Left lung (tissue), 10 donors: ENCODE results near the gene WWOX. TPM values are rescaled to one million over a fixed set of nuclear protein-coding genes. Genes with fewer than 3 reads are reported as not detected.

ENCODE experiments used
- ATAC-seq: fragments of 200-7000 bp; cut with Tn5 transposase; one replicate; pipeline ENCODE4 v1.9.1; 2020; ENCODE audit warnings: moderate library complexity
- DNase-seq, 4 donors: peaks; one replicate each; pipeline ENCODE4 v3.0.0-alpha.2; 2013 to 2020
- H3K27ac ChIP-seq, 2 donors: fragments of 200-600 bp; sonication (generic) in 1 of 2; one replicate each; pipeline versions ENCODE4 v1.5.0 to v1.8.0; 2020 to 2021
- H3K27me3 ChIP-seq, 2 donors: fragments of 200-600 bp; sonication (generic) in 1 of 2; one replicate each; pipeline versions ENCODE4 v1.5.0 to v1.8.0; 2020 to 2021
- H3K36me3 ChIP-seq, 2 donors: fragments of 200-600 bp; sonication (generic) in 1 of 2; one replicate each; pipeline versions ENCODE4 v1.5.0 to v1.8.0; 2020 to 2021
- H3K4me1 ChIP-seq, 2 donors: fragments of 200-600 bp; one replicate each; pipeline ENCODE4 v1.8.0; 2021
- H3K4me3 ChIP-seq, 2 donors: fragments of 200-600 bp; sonication (generic) in 1 of 2; one replicate each; pipeline versions ENCODE4 v1.5.0 to v1.8.0; 2020 to 2021; ENCODE audit warnings: mild to moderate bottlenecking in 1 of 2
- H3K9me3 ChIP-seq, 2 donors: fragments of 200-600 bp; sonication (generic) in 1 of 2; one replicate each; pipeline versions ENCODE4 v1.5.0 to v1.8.0; 2020 to 2021
- CTCF ChIP-seq, 2 donors: fragments of 200-600 bp; sonication (generic) in 1 of 2; IDR thresholded peaks; one replicate each; pipeline versions ENCODE4 v1.5.0 to v1.8.0; 2021; ENCODE audit warnings: antibody characterized with exemption in 2 of 2
- intact Hi-C, 2 donors: fragments of 100-400 bp; cut with DNase I; formaldehyde crosslinking; loops; one replicate each; pipeline versions ENCODE4 v1.11.2 to v1.14.2; 2022
- polyA plus RNA-seq, 6 donors: library from polyadenylated mRNA; unstranded; fragments of 120-200 nt; gene quantifications; one replicate each; pipeline ENCODE4 v1.2.1, GENCODE V29; 2013; ENCODE audit not compliant: insufficient read length in 6 of 6
- total RNA-seq, 2 donors: library from RNA; stranded (reverse); fragmentation: NEBNext Ultra II Directional; extraction: Animal tissue kit (Norgen Biotek cat#: 25700); gene quantifications; one replicate each; pipeline ENCODE4 v1.2.1, GENCODE V29; 2021
- donor health status: DM: no; HTN: yes; CAD: no.
- donor health status: DM: no; HTN: no; CAD: no.

Gene WWOX
- total and polyA plus RNA-seq, 8 donors: 17.2 to 40.3 (median 30.8) TPM

DNA sequence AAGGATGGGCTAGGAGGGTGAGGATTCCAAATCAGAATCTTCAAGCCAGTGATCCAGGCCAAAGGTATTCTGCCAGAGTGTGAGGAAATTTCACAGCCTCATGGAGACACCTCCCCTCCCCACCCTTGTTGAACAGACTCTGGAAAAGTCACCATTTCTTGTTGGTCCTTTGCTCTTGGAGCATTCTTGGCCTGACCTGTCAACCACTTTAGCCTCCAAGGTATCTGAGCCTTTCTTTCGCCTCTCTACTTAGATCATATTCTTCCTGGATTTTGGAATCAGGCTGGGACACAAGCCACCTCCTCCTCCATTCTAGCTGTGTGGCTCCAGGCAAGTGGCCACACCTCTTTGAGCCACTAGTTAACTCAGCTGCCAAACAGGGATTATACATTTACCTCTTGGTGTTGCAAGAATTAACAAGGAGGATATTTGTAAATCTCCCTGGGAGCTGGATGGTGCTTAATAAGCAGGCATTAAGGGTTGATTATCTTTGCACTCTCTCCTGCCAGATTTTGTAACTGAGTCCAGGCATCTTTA, 193.5 kb downstream of the WWOX start:
- TF ChIP-seq CTCF (IDR thresholded peaks at IDR 0.05): no peak
- H3K9me3 ChIP-seq: no peaks in the 10 kb centered on the region
- intact Hi-C loops: no loop called here

DNA sequence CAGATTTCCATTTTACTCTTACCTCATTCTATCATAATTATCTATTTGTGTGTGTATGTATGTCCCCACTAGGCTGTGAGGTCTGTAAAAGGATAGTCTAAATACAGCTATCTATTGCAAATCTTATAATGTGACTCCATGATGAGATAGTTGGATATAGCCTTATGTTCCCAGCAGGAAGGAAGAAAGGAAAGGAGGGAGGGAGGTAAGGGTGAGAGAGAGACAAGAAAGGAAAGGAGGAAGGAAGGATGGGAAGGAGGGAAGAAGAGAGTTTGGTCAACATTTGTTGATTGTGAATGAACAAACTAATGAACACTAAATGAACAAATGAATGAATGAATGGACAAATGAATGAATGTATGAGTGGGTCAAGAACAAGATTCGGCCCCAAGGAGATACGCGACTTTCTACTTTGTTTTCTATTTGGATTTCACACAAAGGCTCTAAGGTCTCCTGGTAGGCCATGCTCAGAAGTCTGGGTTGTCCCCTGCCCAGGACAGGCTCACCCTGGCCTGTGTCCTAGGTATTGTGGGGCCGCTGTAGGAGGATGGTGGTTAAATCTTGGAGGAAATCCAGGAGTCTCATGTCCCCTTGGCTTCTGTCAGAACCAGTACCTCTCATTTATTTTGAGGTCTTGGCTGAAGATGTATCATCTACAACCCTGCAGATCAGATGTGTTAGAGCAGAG, 195.2 kb downstream of the WWOX start:
- H3K9me3 ChIP-seq: no peaks in the 10 kb centered on the region
- H3K27me3 ChIP-seq: no peaks in the 10 kb centered on the region
- DNase-seq (no peak), ATAC-seq (no peak)
- no peak overlapping the region for H3K4me3 ChIP-seq
- H3K4me1 ChIP-seq: peaks cover 3 to 13% of the 10 kb centered on the region in 2 donors
- TF ChIP-seq CTCF (IDR thresholded peaks at IDR 0.05): no peak
- intact Hi-C loops: no loop called here
- H3K36me3 ChIP-seq: no peaks in the 10 kb centered on the region
- H3K27ac ChIP-seq: no peak overlapping the region

More for the DNA sequence above, 193.5 kb downstream of the WWOX start:
- peak in 1 of 4 donors; percentile 54 for DNase-seq
- Histone ChIP-seq H3K27me3 (no peaks in the 10 kb centered on the region), H3K4me3 (no peak overlapping the region), H3K4me1 (peaks cover 3 to 13% of the 10 kb centered on the region in 2 donors), H3K36me3 (no peaks in the 10 kb centered on the region), H3K27ac (no peak overlapping the region)
- peak; percentile 83 for ATAC-seq

DNA sequence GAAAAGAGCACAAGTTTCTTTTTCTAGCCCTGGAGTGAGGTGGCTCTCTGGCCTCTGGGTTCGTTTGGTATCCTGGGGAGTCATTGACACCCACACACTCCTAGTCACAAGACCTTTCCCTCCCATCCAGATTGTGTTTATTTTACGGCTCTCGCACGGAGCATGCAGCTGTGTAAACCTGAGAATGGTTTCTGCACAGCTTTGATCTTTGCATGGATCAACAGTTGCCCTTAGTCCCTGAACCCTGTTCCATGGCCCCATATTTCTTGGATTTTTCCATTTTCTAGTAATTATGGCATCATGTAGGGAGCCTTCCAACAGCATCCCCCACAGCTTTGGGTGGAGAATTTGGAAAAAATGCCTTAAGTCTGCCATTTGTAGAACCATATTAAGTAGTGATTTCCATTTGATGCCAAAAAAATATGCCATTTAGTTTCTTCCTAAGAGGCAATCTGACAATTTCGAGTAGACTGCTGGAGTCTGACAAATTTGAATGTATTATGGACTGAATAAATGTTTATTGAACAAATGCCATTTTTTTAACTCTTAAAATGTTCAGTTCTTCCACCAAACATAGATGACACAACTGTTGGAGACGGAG, 197.7 kb downstream of the WWOX start:
- ATAC-seq (no peak), DNase-seq (no peak)
- TF ChIP-seq CTCF (IDR thresholded peaks at IDR 0.05): no peak
- no peaks in the 10 kb centered on the region for H3K27me3 ChIP-seq
- peaks cover 3 to 10% of the 10 kb centered on the region in 2 donors for H3K4me1 ChIP-seq
- H3K4me3 ChIP-seq: no peak overlapping the region
- intact Hi-C loops: no loop called here
- no peaks in the 10 kb centered on the region for H3K36me3 ChIP-seq
- no peak overlapping the region for H3K27ac ChIP-seq
- H3K9me3 ChIP-seq: no peaks in the 10 kb centered on the region

DNA sequence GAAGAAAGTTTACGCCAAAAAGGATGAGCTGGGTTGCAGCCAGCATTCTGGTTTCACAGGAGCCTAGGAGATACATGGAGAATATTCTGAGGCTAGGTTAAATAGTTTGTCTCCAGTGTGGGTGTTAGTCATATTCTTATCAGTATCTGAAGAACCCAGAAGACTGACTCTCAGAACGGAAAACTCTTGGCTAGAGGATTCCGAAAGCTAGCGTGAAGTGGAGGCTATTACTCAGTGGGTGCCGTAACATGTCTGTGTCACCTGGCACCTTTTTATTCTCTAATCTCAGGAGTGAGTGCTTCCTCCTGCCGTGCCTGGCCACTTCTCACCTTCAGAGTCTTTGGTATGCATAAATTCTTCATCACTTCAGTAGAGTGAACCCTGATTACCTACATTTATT, 199.5 kb downstream of the WWOX start:
- ATAC-seq: peak; percentile 91
- Histone ChIP-seq H3K9me3 (no peaks in the 10 kb centered on the region), H3K36me3 (no peaks in the 10 kb centered on the region), H3K4me1 (no peaks in the 10 kb centered on the region), H3K27me3 (no peaks in the 10 kb centered on the region), H3K4me3 (no peak overlapping the region), H3K27ac (no peak overlapping the region)
- no peak for TF ChIP-seq CTCF (IDR thresholded peaks at IDR 0.05)
- DNase-seq: no peak
- intact Hi-C loops: no loop called here

DNA sequence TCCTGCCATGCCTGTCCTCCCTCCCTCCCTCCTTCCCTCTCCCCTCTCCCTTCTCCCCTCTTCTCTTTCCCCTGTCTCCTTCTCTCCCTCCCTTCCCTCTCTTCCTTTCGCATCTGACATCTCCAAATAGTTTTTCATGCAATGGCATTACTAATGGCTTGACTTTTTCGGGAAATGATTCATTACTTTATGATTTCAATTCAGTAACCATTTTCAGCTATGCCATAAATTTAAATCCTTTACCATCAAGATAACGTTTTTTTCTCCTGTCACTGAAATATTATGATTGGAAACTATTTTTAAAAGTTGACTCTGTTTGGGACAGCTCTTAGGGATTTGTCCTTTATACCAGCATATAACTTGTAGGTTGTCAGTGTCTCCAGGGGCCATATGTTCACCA, 201.0 kb downstream of the WWOX start:
- no peak for TF ChIP-seq CTCF (IDR thresholded peaks at IDR 0.05)
- intact Hi-C loops: no loop called here
- H3K9me3 ChIP-seq: no peaks in the 10 kb centered on the region

More for the DNA sequence above, 201.0 kb downstream of the WWOX start:
- H3K27ac ChIP-seq: no peak overlapping the region
- H3K4me3 ChIP-seq: no peak overlapping the region
- ATAC-seq (no peak), DNase-seq (no peak)
- H3K4me1 ChIP-seq: no peaks in the 10 kb centered on the region
- no peaks in the 10 kb centered on the region for H3K27me3 ChIP-seq
- H3K36me3 ChIP-seq: no peaks in the 10 kb centered on the region
